Measurements from ENCODE around the gene WIPF3. TPM values are rescaled to one million over a fixed set of nuclear protein-coding genes. Genes with fewer than 3 reads are reported as not detected.

WIPF3 gene
- total and polyA plus RNA-seq, 10 of the 15 experiments (the other 5 are each of a cell fraction or from before 2014, with no cell fraction given) = 0.03 to 0.05 TPM; not detected in 8

GRCh38 chr7:29895559-29895958, 89.3 kb downstream of the WIPF3 start:
- 38% methylated on average over 6 of the region's 6 CpGs for WGBS (ENCODE audit: insufficient coverage, insufficient replicate concordance, low lambda C conversion rate, missing lambda C conversion rate)
- TF ChIP-seq RFX5 (IDR thresholded peaks at IDR 0.05; ENCODE audit: low read depth, low read length) (no peak), JUND (IDR thresholded peaks at IDR 0.05; ENCODE audit: low read depth, low read length) (no peak), NFYB (IDR thresholded peaks at IDR 0.05; ENCODE audit: insufficient read depth, low read depth, low read length) (no peak), BRCA1 (IDR thresholded peaks at IDR 0.05; ENCODE audit: low read depth, low read length) (no peak)
- H3K4me3 ChIP-seq = no peak overlapping the region
- DNase-seq (ENCODE audit: low read depth, low spot score) (no peak), ATAC-seq (no peak), FAIRE-seq (no peak)
- CTCF ChIA-PET = no interaction called here
- no peak overlapping the region for H2AFZ ChIP-seq (ENCODE audit: control insufficient read depth, low read depth, low read length)
- in situ Hi-C loops (cut with MboI) (no loop called here), intact Hi-C loops (cut with micrococcal nuclease; ENCODE audit: unreplicated experiment) (no loop called here)
- H3K9me3 ChIP-seq (replicated peaks; ENCODE audit: control insufficient read depth, insufficient read depth, low read length) = no peaks in the 10 kb centered on the region
- H3K9ac ChIP-seq (ENCODE audit: control insufficient read depth, insufficient read depth, low read length) = no peak overlapping the region
- no peaks in the 10 kb centered on the region for H3K27me3 ChIP-seq (replicated peaks in 1 of 2; ENCODE audit: control insufficient read depth in 2 of 2, insufficient read depth in 2 of 2, low read length in 1 of 2)
- no TSS peak for BruUV-seq (replicated peaks)
- H4K20me1 ChIP-seq (ENCODE audit: control insufficient read depth, insufficient read depth) = no peaks in the 10 kb centered on the region
- H3K27ac ChIP-seq (ENCODE audit: control insufficient read depth, insufficient read depth) = no peak overlapping the region
- no peaks in the 10 kb centered on the region for H3K4me1 ChIP-seq (ENCODE audit: control insufficient read depth, insufficient read depth, low read length)
- POLR2A ChIA-PET = no interaction called here
- no peaks in the 10 kb centered on the region for H3K36me3 ChIP-seq (ENCODE audit: control insufficient read depth in 2 of 2, insufficient read depth in 2 of 2, low read length in 1 of 2)
- RAD21 ChIA-PET (ENCODE audit: unreplicated experiment) = no interaction called here
- no peaks in the 10 kb centered on the region for H3K79me2 ChIP-seq (ENCODE audit: control insufficient read depth, insufficient read depth, low read length)
- no peak overlapping the region for H3K4me2 ChIP-seq (ENCODE audit: control insufficient read depth, insufficient read depth)
- SMC1A ChIA-PET (ENCODE audit: uncharacterized antibody, unreplicated experiment) = no interaction called here

- Histone ChIP-seq H2AFZ (ENCODE audit: control insufficient read depth, low read depth, low read length) (no peak overlapping the region), H3K27me3 (replicated peaks in 1 of 2; ENCODE audit: control insufficient read depth in 2 of 2, insufficient read depth in 2 of 2, low read length in 1 of 2) (no peaks in the 10 kb centered on the region), H3K27ac (ENCODE audit: control insufficient read depth, insufficient read depth) (no peak overlapping the region), H3K4me3 (no peak overlapping the region), H4K20me1 (ENCODE audit: control insufficient read depth, insufficient read depth) (no peaks in the 10 kb centered on the region), H3K79me2 (ENCODE audit: control insufficient read depth, insufficient read depth, low read length) (no peaks in the 10 kb centered on the region), H3K36me3 (ENCODE audit: control insufficient read depth in 2 of 2, insufficient read depth in 2 of 2, low read length in 1 of 2) (no peaks in the 10 kb centered on the region), H3K9ac (ENCODE audit: control insufficient read depth, insufficient read depth, low read length) (no peak overlapping the region), H3K4me1 (ENCODE audit: control insufficient read depth, insufficient read depth, low read length) (no peaks in the 10 kb centered on the region), H3K9me3 (replicated peaks; ENCODE audit: control insufficient read depth, insufficient read depth, low read length) (no peaks in the 10 kb centered on the region), H3K4me2 (ENCODE audit: control insufficient read depth, insufficient read depth) (no peak overlapping the region)
- SMC1A ChIA-PET (ENCODE audit: uncharacterized antibody, unreplicated experiment) = no interaction called here
- FAIRE-seq (no peak), ATAC-seq (no peak), DNase-seq (ENCODE audit: low read depth, low spot score) (no peak)
- RAD21 ChIA-PET (ENCODE audit: unreplicated experiment) = no interaction called here
- in situ Hi-C loops (cut with MboI) = no loop called here
- BruUV-seq (replicated peaks) = no TSS peak
- TF ChIP-seq RBBP5 (conservative IDR thresholded peaks at IDR 0.05) (no peak), MTA3 (IDR thresholded peaks at IDR 0.05; ENCODE audit: borderline replicate concordance, low read length) (no peak), EED (IDR thresholded peaks at IDR 0.05; ENCODE audit: low read depth) (no peak)
- 39% methylated on average over 2 of the region's 2 CpGs for WGBS (ENCODE audit: insufficient coverage, insufficient replicate concordance, low lambda C conversion rate, missing lambda C conversion rate)
- POLR2A ChIA-PET = no interaction called here
- intact Hi-C loops (cut with micrococcal nuclease; ENCODE audit: unreplicated experiment) = no loop called here
- CTCF ChIA-PET = interaction anchor here (0.6 to 1.3 kb wide), 2 partner anchors 80 to 165 kb away, joined by 3 to 5 read pairs; no protein-coding TSS in a partner anchor
Observed at GRCh38 chr7:29896685-29897411, 90.5 kb downstream of the WIPF3 start.

Measured in GM12878 (cell line).